ENCODE measurements around the gene IL31RA.

DNA sequence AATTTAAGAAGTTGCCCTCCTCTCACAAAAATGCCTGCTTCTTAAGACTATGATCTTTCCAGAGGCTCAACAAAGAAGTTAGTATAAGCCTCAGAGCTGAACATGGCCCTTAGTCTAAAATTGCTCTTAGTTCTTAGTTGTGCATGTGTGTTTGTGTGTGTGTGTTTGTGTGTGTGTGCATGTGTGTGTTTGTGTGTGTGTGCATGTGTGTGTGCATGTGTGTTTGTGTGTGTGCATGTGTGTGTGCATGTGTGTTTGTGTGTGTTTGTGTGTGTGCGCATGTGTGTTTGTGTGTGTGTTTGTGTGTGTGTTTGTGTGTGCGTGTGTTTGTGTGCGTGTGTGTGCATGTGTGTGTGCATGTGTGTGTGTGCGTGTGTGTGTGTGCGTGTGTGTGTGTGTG lies 15.8 kb downstream of the IL31RA start:
- TF ChIP-seq POLR2AphosphoS5 (IDR thresholded peaks at IDR 0.05; ENCODE audit: low read depth, low read length), result no peak
- TF ChIP-seq SIN3A (IDR thresholded peaks at IDR 0.05; ENCODE audit: borderline replicate concordance, insufficient read depth, low read length), result no peak

Measured in PFSK-1 (cell line).